GM23338 (cell line): ENCODE measurements around the gene ARHGAP28. TPM values are rescaled to one million over a fixed set of nuclear protein-coding genes. Genes with fewer than 3 reads are reported as not detected.

ENCODE experiments used
- ATAC-seq: fragments of 200-7000 bp; cut with Tn5 transposase; 3 replicates; pipeline ENCODE4 v1.9.1; 2020
- DNase-seq: peaks from one replicate; pipeline ENCODE4 v3.0.0-alpha.2; 2015; ENCODE audit warnings: low spot score
- H2AFZ ChIP-seq: fragments of 200-600 bp; sonication (generic); 2 replicates; pipeline ENCODE4 v1.8.0; 2016; ENCODE audit warnings: antibody characterized with exemption, mild to moderate bottlenecking, moderate library complexity
- H3F3A ChIP-seq: fragments of 200-600 bp; sonication (generic); replicated peaks from 2 replicates; pipeline ENCODE4 v1.8.0; 2017; ENCODE audit warnings: antibody characterized with exemption, mixed run types, low read depth
- H3K27ac ChIP-seq: fragments of 200-600 bp; sonication (generic); 2 replicates; pipeline ENCODE4 v1.6.1; 2016; ENCODE audit warnings: low read depth
- H3K27me3 ChIP-seq: fragments of 200-600 bp; sonication (generic); 2 replicates; pipeline ENCODE4 v1.8.0; 2016; ENCODE audit warnings: mild to moderate bottlenecking, mixed run types, moderate library complexity; ENCODE audit not compliant: insufficient read depth
- H3K36me3 ChIP-seq: fragments of 200-600 bp; sonication (generic); 2 replicates; pipeline ENCODE4 v1.8.0; 2016; ENCODE audit warnings: mild to moderate bottlenecking; ENCODE audit not compliant: insufficient read depth
- H3K4me1 ChIP-seq: fragments of 200-600 bp; sonication (generic); 2 replicates; pipeline ENCODE4 v1.8.0; 2016; ENCODE audit warnings: mild to moderate bottlenecking, moderate library complexity; ENCODE audit not compliant: insufficient read depth
- H3K4me2 ChIP-seq: fragments of 200-600 bp; sonication (generic); 2 replicates; pipeline ENCODE4 v1.7.1; 2017; ENCODE audit warnings: mixed run types
- H3K4me3 ChIP-seq: fragments of 200-600 bp; sonication (generic); 2 replicates; pipeline ENCODE4 v1.6.1; 2016; ENCODE audit warnings: mixed run types
- H3K79me2 ChIP-seq: fragments of 200-600 bp; sonication (generic); replicated peaks from 2 replicates; pipeline ENCODE4 v1.8.0; 2017; ENCODE audit warnings: mild to moderate bottlenecking; ENCODE audit not compliant: insufficient read depth
- H3K9me2 ChIP-seq: fragments of 200-600 bp; sonication (generic); 2 replicates; pipeline ENCODE4 v1.8.0; 2017; ENCODE audit not compliant: insufficient read depth
- H4K20me1 ChIP-seq: fragments of 200-600 bp; sonication (generic); replicated peaks from 2 replicates; pipeline ENCODE4 v1.8.0; 2017; ENCODE audit warnings: mild to moderate bottlenecking; ENCODE audit not compliant: insufficient read depth
- H3K27ac Mint-ChIP-seq: 2 replicates; pipeline ENCODE4 v1.8.0; 2020; ENCODE audit warnings: inconsistent platforms, mild to moderate bottlenecking, moderate library complexity, mixed read lengths
- H3K27me3 Mint-ChIP-seq: 3 replicates; pipeline ENCODE4 v1.8.0; 2022; ENCODE audit warnings: low read depth, mild to moderate bottlenecking, moderate library complexity, mixed read lengths, inconsistent platforms; ENCODE audit not compliant: insufficient read depth, poor library complexity
- H3K36me3 Mint-ChIP-seq: 3 replicates; pipeline ENCODE4 v1.8.0; 2021; ENCODE audit warnings: low read depth, mild to moderate bottlenecking, inconsistent platforms, moderate library complexity, mixed read lengths
- H3K4me1 Mint-ChIP-seq: 3 replicates; pipeline ENCODE4 v1.8.0; 2020; ENCODE audit warnings: mild to moderate bottlenecking, inconsistent platforms, mixed read lengths
- H3K4me3 Mint-ChIP-seq: 3 replicates; pipeline ENCODE4 v1.8.0; 2021; ENCODE audit warnings: moderate library complexity, mild to moderate bottlenecking, inconsistent platforms, mixed read lengths
- H3K9me3 Mint-ChIP-seq: 3 replicates; pipeline ENCODE4 v1.8.0; 2020; ENCODE audit warnings: moderate library complexity, mild to moderate bottlenecking, inconsistent platforms, mixed read lengths
- CREB1 ChIP-seq: fragments of 250-450 bp; sonication (Bioruptor Pico); IDR thresholded peaks from 2 replicates; pipeline ENCODE4 v1.5.0; 2020; ENCODE audit warnings: low read depth, mild to moderate bottlenecking, moderate library complexity
- CTCF ChIP-seq, 2 experiments: fragments of 200-600 bp in 1 of 2; sonication (generic) in 1 of 2; conservative IDR thresholded peaks; 2 replicates each; pipeline versions ENCODE4 v1.5.1 to v1.6.1; 2016 to 2017; ENCODE audit warnings: antibody characterized with exemption in 2 of 2, low read depth in 2 of 2, mild to moderate bottlenecking in 2 of 2, moderate library complexity in 1 of 2
- ETS1 ChIP-seq: IDR thresholded peaks from 2 replicates; pipeline ENCODE4 v1.6.1; 2016; ENCODE audit warnings: antibody characterized with exemption
- EZH2 ChIP-seq: fragments of 200-600 bp; sonication (generic); IDR thresholded peaks from one replicate; pipeline ENCODE4 v1.8.0; 2017; ENCODE audit warnings: antibody characterized with exemption, mild to moderate bottlenecking, low read depth; ENCODE audit not compliant: unreplicated experiment
- EZH2phosphoT487 ChIP-seq: fragments of 200-600 bp; sonication (generic); IDR thresholded peaks from one replicate; pipeline ENCODE4 v1.8.1; 2018; ENCODE audit warnings: antibody characterized with exemption; ENCODE audit not compliant: unreplicated experiment
- JUNB ChIP-seq: IDR thresholded peaks from one replicate; pipeline ENCODE4 v1.6.1; 2016; ENCODE audit warnings: antibody characterized with exemption; ENCODE audit not compliant: unreplicated experiment
- NANOG ChIP-seq: IDR thresholded peaks from 2 replicates; pipeline ENCODE4 v1.6.1; 2016; ENCODE audit warnings: antibody characterized with exemption, borderline replicate concordance
- POLR2AphosphoS5 ChIP-seq: IDR thresholded peaks from 2 replicates; pipeline ENCODE4 v1.6.1; 2016; ENCODE audit warnings: antibody characterized with exemption, low read depth
- STAT1 ChIP-seq: IDR thresholded peaks from one replicate; pipeline ENCODE4 v1.6.1; 2016; ENCODE audit warnings: antibody characterized with exemption; ENCODE audit not compliant: unreplicated experiment
- ZNF114 ChIP-seq: fragments of 250-450 bp; sonication (Bioruptor Pico); IDR thresholded peaks from 2 replicates; pipeline ENCODE4 v1.5.0; 2020; ENCODE audit warnings: mild to moderate bottlenecking, moderate library complexity
- ZNF331 ChIP-seq: fragments of 250-450 bp; sonication (Bioruptor Pico); IDR thresholded peaks from 2 replicates; pipeline ENCODE4 v1.5.0; 2020; ENCODE audit warnings: low read depth, mild to moderate bottlenecking, moderate library complexity
- ZNF462 ChIP-seq: fragments of 250-450 bp; sonication (Bioruptor Pico); IDR thresholded peaks from 2 replicates; pipeline ENCODE4 v1.5.0; 2020; ENCODE audit warnings: mild to moderate bottlenecking, moderate library complexity
- polyA plus RNA-seq: library from polyadenylated mRNA; unstranded; fragments of >200 nt; fragmentation: Nextera tagmentation; extraction: Ambion mirVana; gene quantifications from 2 replicates; pipeline ENCODE4 v1.2.1, GENCODE V29; 2016
- total RNA-seq: library from RNA; depleted of rRNA; stranded (reverse); fragments of >200 nt; shearing (Covaris generic); gene quantifications from 2 replicates; pipeline ENCODE4 v1.2.3, GENCODE V29; 2014
- TF ChIP-seq, protein P1 (sequence below): IDR thresholded peaks from one replicate; pipeline ENCODE4 v1.6.1; 2018; ENCODE audit warnings: antibody characterized with exemption; ENCODE audit not compliant: unreplicated experiment

ARHGAP28 gene
- total and polyA plus RNA-seq, 2 experiments from 2014 or later, result 2.8 to 9.6 TPM

GRCh38 chr18:6882401-6882800 lies 152.9 kb downstream of the ARHGAP28 start:
- Mint-ChIP-seq H3K36me3 (peaks cover 9% of the 10 kb centered on the region; the same call in 2 of the 3 replicates), H3K27ac (0 out of 2 replicates have a peak overlapping the region, but pooled peaks have one; percentile 19), H3K4me1 (peaks cover 45% of the 10 kb centered on the region), H3K27me3 (peaks cover 2% of the 10 kb centered on the region), H3K9me3 (no peaks in the 10 kb centered on the region), H3K4me3 (no peak overlapping the region)
- Histone ChIP-seq H3K27ac (no peak overlapping the region), H3K27me3 (no peaks in the 10 kb centered on the region), H3K36me3 (no peaks in the 10 kb centered on the region), H3K4me2 (no peak overlapping the region), H3F3A (no peaks in the 10 kb centered on the region), H3K4me3 (no peak overlapping the region), H3K79me2 (no peaks in the 10 kb centered on the region), H2AFZ (no peak overlapping the region), H3K9me2 (no peaks in the 10 kb centered on the region), H3K4me1 (peaks cover 27% of the 10 kb centered on the region), H4K20me1 (no peaks in the 10 kb centered on the region)
- DNase-seq, result no peak
- ATAC-seq, result no peak
- TF ChIP-seq ZNF114 (CRISPR knock-in tag) (no peak), CTCF (conservative IDR thresholded peaks at IDR 0.05; ENCODE audit: low read depth in 2 of 2) (no peak), ZNF462 (CRISPR knock-in tag) (no peak), NANOG (no peak), CREB1 (no peak), ETS1 (no peak), JUNB (no peak), STAT1 (no peak), EZH2 (no peak), POLR2AphosphoS5 (no peak), EZH2phosphoT487 (no peak), ZNF331 (CRISPR knock-in tag) (no peak)
- TF ChIP-seq, protein P1, sequence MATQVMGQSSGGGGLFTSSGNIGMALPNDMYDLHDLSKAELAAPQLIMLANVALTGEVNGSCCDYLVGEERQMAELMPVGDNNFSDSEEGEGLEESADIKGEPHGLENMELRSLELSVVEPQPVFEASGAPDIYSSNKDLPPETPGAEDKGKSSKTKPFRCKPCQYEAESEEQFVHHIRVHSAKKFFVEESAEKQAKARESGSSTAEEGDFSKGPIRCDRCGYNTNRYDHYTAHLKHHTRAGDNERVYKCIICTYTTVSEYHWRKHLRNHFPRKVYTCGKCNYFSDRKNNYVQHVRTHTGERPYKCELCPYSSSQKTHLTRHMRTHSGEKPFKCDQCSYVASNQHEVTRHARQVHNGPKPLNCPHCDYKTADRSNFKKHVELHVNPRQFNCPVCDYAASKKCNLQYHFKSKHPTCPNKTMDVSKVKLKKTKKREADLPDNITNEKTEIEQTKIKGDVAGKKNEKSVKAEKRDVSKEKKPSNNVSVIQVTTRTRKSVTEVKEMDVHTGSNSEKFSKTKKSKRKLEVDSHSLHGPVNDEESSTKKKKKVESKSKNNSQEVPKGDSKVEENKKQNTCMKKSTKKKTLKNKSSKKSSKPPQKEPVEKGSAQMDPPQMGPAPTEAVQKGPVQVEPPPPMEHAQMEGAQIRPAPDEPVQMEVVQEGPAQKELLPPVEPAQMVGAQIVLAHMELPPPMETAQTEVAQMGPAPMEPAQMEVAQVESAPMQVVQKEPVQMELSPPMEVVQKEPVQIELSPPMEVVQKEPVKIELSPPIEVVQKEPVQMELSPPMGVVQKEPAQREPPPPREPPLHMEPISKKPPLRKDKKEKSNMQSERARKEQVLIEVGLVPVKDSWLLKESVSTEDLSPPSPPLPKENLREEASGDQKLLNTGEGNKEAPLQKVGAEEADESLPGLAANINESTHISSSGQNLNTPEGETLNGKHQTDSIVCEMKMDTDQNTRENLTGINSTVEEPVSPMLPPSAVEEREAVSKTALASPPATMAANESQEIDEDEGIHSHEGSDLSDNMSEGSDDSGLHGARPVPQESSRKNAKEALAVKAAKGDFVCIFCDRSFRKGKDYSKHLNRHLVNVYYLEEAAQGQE, result no peak
